Brain microvascular endothelial cell (primary cell): ENCODE measurements around the gene DUSP6.

Experiments
- DNase-seq: peaks from one replicate; pipeline ENCODE4 v3.0.0-alpha.2; 2020
- H3K27ac ChIP-seq: fragments of 250-450 bp; sonication (Bioruptor Pico); 2 replicates; pipeline ENCODE4 v1.5.1; 2020; ENCODE audit warnings: mild to moderate bottlenecking, moderate library complexity
- H3K27me3 ChIP-seq: fragments of 250-450 bp; sonication (Bioruptor Pico); replicated peaks from 2 replicates; pipeline ENCODE4 v1.5.1; 2020; ENCODE audit warnings: mild to moderate bottlenecking
- H3K36me3 ChIP-seq: fragments of 250-450 bp; sonication (Bioruptor Pico); replicated peaks from 2 replicates; pipeline ENCODE4 v1.5.1; 2020; ENCODE audit warnings: mild to moderate bottlenecking
- H3K4me3 ChIP-seq: 2 replicates; pipeline ENCODE4 v1.5.1; 2011; ENCODE audit warnings: low read depth, mild to moderate bottlenecking, control low read depth, low read length, moderate library complexity
- CTCF ChIP-seq: IDR thresholded peaks from 2 replicates; pipeline ENCODE4 v1.5.1; 2011; ENCODE audit warnings: low read depth, mild to moderate bottlenecking, moderate library complexity, low read length, control low read depth, inconsistent platforms; ENCODE audit errors: missing control alignments
- in situ Hi-C: cut with HindIII; loops from 2 replicates; pipeline ENCODE4 v1.10.0; 2017; ENCODE audit warnings: low sequenced_read_pairs, low pct_ligation_motif_present

The DUSP6 gene

GRCh38 chr12:89326239-89327040, 25.9 kb downstream of the DUSP6 start:
- DNase-seq, result no peak
- H3K27ac ChIP-seq, result no peak overlapping the region
- no peaks in the 10 kb centered on the region for H3K36me3 ChIP-seq
- H3K4me3 ChIP-seq, result no peak overlapping the region
- no peak for TF ChIP-seq CTCF
- H3K27me3 ChIP-seq, result no peaks in the 10 kb centered on the region
- in situ Hi-C loops, result no loop called here

- H3K27me3 ChIP-seq, result no peaks in the 10 kb centered on the region
- H3K36me3 ChIP-seq, result no peaks in the 10 kb centered on the region
- TF ChIP-seq CTCF, result no peak
- in situ Hi-C loops, result no loop called here
- DNase-seq, result no peak
- H3K4me3 ChIP-seq, result no peak overlapping the region
- no peak overlapping the region for H3K27ac ChIP-seq
These were observed 26.8 kb downstream of the DUSP6 start for GRCh38 chr12:89325495-89325894.

DNA sequence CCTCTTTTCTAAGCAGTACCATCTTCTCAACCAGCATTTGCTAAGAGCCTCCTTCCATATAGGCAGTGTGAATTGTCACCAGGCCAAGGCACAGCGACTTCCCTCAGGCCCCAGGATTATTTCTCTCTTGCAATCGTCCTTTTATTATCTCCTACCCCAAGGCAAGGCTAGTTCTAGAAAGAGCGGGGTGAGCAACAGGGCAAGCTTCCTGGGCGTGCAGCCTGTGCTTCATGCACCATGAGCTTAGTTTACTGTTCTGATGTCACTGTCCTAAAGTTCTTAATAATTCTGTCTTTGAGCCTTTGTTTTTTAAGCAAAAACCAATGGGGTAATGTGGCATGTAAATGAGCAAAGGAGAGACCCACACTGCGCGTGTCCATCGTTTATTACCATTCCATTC, 27.9 kb downstream of the DUSP6 start:
- DNase-seq, result no peak
- Histone ChIP-seq H3K4me3 (no peak overlapping the region), H3K27ac (no peak overlapping the region), H3K27me3 (no peaks in the 10 kb centered on the region), H3K36me3 (no peaks in the 10 kb centered on the region)
- in situ Hi-C loops, result no loop called here
- TF ChIP-seq CTCF, result no peak

GRCh38 chr12:89323568-89324218, 28.6 kb downstream of the DUSP6 start:
- in situ Hi-C loops, result no loop called here
- no peak for TF ChIP-seq CTCF
- no peaks in the 10 kb centered on the region for H3K36me3 ChIP-seq
- H3K27ac ChIP-seq, result no peak overlapping the region
- no peak for DNase-seq
- H3K27me3 ChIP-seq, result no peaks in the 10 kb centered on the region
- H3K4me3 ChIP-seq, result no peak overlapping the region

GRCh38 chr12:89320735-89321134, 31.6 kb downstream of the DUSP6 start:
- Histone ChIP-seq H3K4me3 (no peak overlapping the region), H3K27me3 (no peaks in the 10 kb centered on the region), H3K36me3 (no peaks in the 10 kb centered on the region), H3K27ac (no peak overlapping the region)
- TF ChIP-seq CTCF, result no peak
- DNase-seq, result no peak
- in situ Hi-C loops, result no loop called here
